Activated naive CD4-positive, alpha-beta T cell treated with anti-CD3 and anti-CD28 coated beads, Interleukin-2, amount 10 ng/mL, durations not matched to agents 7 days and 5 days (primary cell): Measurements from ENCODE around the gene NLGN1.
"Not testable (repeated sequence)": the region's sequence is repeated elsewhere in the genome, so short reads cannot be mapped to it uniquely, and the experiment has no call there.

Experiments used
- CTCF ChIA-PET: fragments of 350-600 bp; sonication (Branson Sonifier 250); formaldehyde crosslinking; loops from one replicate; lab custom pipeline; 2021; ENCODE audit warnings: antibody characterized with exemption; lab: Charles Lee
- DNase-seq: peaks from one replicate; pipeline ENCODE4 v3.0.0-alpha.2; 2020
- H3K27ac Mint-ChIP-seq: one replicate; pipeline ENCODE4 v1.8.0; 2021; ENCODE audit warnings: mild to moderate bottlenecking, moderate library complexity, mixed read lengths
- H3K27me3 Mint-ChIP-seq: one replicate; pipeline ENCODE4 v1.8.0; 2021; ENCODE audit warnings: mild to moderate bottlenecking, mixed read lengths
- H3K36me3 Mint-ChIP-seq: one replicate; pipeline ENCODE4 v1.8.0; 2021; ENCODE audit warnings: mixed read lengths
- H3K4me1 Mint-ChIP-seq: one replicate; pipeline ENCODE4 v1.8.0; 2021; ENCODE audit warnings: mixed read lengths
- H3K4me3 Mint-ChIP-seq: one replicate; pipeline ENCODE4 v1.8.0; 2021; ENCODE audit warnings: mild to moderate bottlenecking, moderate library complexity, mixed read lengths
- H3K9me3 Mint-ChIP-seq: one replicate; pipeline ENCODE4 v1.8.0; 2021; ENCODE audit warnings: mixed read lengths

Gene NLGN1

DNA sequence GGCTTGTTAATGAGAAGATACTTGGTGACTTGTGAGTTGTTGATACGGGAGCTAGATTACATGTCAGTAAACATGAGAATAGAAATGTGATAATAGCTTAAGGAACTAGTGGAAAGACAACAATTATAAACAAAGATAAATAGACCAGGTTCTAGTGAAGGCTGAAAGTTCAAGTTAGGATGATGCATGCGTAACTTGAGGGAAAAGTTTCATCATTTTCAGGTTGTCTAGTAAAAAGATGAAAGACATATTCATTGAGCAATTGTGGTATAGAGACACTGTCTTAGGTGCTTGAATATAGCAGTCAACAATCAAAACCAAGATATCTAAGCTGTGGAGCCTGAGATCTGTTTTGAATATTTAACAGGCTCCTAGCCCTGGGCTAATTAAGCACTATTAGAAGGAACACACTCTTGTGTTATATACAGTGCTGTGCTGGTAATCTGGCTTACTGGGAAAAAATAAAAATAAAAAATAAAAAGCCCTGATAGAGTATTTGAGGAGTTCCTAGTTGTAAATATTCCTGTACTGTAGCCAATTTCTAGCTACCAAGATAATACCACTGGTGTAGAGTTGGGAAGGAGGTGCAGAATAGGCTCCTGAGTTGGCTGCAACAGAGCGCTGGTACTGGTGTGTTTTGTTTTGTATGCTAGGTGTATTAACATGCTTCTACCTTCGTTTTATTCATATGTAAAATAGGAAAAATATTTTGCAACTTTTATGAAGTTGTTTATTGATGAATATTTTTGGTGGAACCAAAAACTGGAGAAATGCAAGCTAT lies 68.5 kb downstream of the NLGN1 start:
- CTCF ChIA-PET, result no interaction called here
- Mint-ChIP-seq H3K36me3 (no peaks in the 10 kb centered on the region), H3K4me1 (no peaks in the 10 kb centered on the region), H3K27ac (no peak overlapping the region), H3K4me3 (no peak overlapping the region), H3K27me3 (no peaks in the 10 kb centered on the region), H3K9me3 (no peaks in the 10 kb centered on the region)
- DNase-seq, result no peak

- CTCF ChIA-PET, result no interaction called here
- Mint-ChIP-seq H3K4me3 (no peak overlapping the region), H3K9me3 (no peaks in the 10 kb centered on the region), H3K27ac (no peak overlapping the region), H3K4me1 (no peaks in the 10 kb centered on the region), H3K36me3 (no peaks in the 10 kb centered on the region), H3K27me3 (no peaks in the 10 kb centered on the region)
- DNase-seq, result no peak
These were observed 70.0 kb downstream of the NLGN1 start for GRCh38 chr3:173467501-173467900.

DNA sequence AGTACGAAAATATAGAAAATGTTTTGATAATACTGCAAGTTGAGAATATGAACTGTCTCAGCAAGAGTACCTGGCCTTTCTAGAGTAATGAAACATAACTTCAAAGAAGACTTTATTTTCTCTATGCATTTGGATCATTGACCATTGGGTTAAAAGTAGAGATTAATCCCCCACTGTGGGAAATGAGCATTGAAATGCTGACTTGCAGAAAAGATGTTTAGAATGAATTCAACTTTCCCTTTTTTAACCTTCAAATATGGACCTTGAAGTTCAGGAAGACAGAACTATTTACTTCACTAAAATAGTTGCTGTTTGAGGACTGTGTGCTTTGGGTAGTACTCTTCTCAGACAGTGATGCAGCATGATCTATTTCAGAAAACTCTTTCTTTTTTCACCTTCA lies 75.7 kb downstream of the NLGN1 start:
- H3K9me3 Mint-ChIP-seq, result peaks cover 12% of the 10 kb centered on the region
- no peak overlapping the region for H3K27ac Mint-ChIP-seq
- no peak overlapping the region for H3K4me3 Mint-ChIP-seq
- no peaks in the 10 kb centered on the region for H3K27me3 Mint-ChIP-seq
- DNase-seq, result no peak
- H3K4me1 Mint-ChIP-seq, result no peaks in the 10 kb centered on the region
- H3K36me3 Mint-ChIP-seq, result no peaks in the 10 kb centered on the region
- CTCF ChIA-PET, result no interaction called here

DNA sequence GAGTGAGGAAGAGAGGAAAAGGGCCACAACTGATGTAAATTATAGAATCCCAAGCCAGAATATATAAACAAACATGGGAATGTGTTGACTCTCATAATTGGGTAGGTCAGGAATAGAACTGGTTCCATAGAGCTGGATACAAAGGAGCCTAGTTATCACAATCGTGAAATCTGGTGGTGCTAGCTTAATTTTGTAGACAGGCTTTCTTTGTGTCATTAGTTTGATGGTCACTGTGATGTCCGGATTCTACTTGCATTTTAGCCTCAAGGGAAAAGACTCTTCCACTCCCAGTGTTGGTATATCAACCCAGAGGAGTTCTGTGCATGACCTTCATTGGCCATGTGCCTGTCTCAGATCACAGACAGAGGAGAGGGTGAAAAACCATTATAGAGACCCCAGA lies 81.8 kb downstream of the NLGN1 start:
- Mint-ChIP-seq H3K4me1 (no peaks in the 10 kb centered on the region), H3K27ac (no peak overlapping the region), H3K4me3 (no peak overlapping the region), H3K36me3 (no peaks in the 10 kb centered on the region), H3K27me3 (no peaks in the 10 kb centered on the region), H3K9me3 (peaks cover 11% of the 10 kb centered on the region)
- CTCF ChIA-PET, result no interaction called here
- no peak for DNase-seq

GRCh38 chr3:173501931-173502489 lies 104.5 kb downstream of the NLGN1 start:
- Mint-ChIP-seq H3K27me3 (no peaks in the 10 kb centered on the region), H3K4me3 (no peak overlapping the region), H3K27ac (no peak overlapping the region), H3K4me1 (no peaks in the 10 kb centered on the region), H3K36me3 (no peaks in the 10 kb centered on the region), H3K9me3 (no peaks in the 10 kb centered on the region)
- DNase-seq, result no peak
- CTCF ChIA-PET, result no interaction called here

DNA sequence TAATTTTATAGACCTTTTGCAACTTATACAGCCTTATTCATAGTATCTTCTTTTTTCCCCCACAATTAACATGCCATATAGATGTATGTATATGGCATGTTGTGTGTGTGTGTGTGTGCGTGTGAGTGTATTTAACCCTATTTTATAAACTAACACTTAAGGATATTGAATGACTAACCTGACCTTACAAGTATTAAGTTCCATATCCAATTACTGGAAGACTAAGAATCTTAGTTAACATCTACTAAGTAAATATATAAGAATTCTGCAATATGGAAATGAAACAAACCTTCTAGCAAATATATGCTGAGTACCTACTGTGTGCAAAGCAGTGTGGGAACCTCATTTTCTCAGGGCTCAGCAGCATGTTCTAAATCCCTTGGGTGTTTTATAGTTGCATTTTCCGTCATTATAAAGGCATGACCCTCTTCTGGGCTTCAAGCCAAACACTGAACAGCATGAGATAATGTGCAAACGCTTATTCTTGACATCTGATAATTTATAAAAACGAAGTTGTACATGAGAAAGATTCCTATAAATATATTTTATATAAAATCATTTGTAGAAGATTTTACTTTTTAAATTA lies 105.5 kb downstream of the NLGN1 start:
- no peaks in the 10 kb centered on the region for H3K9me3 Mint-ChIP-seq
- H3K27me3 Mint-ChIP-seq, result no peaks in the 10 kb centered on the region
- H3K4me1 Mint-ChIP-seq, result no peaks in the 10 kb centered on the region
- CTCF ChIA-PET, result no interaction called here
- no peak overlapping the region for H3K4me3 Mint-ChIP-seq
- no peaks in the 10 kb centered on the region for H3K36me3 Mint-ChIP-seq
- no peak for DNase-seq
- no peak overlapping the region for H3K27ac Mint-ChIP-seq

- Mint-ChIP-seq H3K36me3 (no peaks in the 10 kb centered on the region), H3K4me1 (no peaks in the 10 kb centered on the region), H3K9me3 (no peaks in the 10 kb centered on the region), H3K27me3 (no peaks in the 10 kb centered on the region), H3K4me3 (no peak overlapping the region), H3K27ac (no peak overlapping the region)
- no peak for DNase-seq
- CTCF ChIA-PET, result no interaction called here
These were observed 113.0 kb downstream of the NLGN1 start for GRCh38 chr3:173510565-173510964.

DNA sequence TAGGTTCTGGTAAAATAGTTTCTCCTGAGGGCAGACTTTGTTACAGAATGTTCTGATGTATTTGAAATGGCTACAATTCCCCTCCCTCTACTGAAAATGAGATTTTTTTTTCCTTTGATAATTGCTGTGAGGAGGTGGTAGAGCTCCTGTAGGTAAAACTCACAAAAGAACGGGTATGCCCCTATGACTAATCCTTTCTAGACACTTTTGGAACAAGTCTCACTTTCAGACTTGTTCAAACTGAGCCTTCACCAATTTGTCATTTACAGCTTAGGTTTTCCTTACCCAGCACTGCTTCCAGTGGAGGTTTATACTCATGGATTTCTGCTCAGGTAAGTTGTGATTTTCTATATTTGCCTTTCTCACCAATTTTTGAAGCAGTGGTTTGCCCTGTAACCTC lies 115.6 kb downstream of the NLGN1 start:
- Mint-ChIP-seq H3K9me3 (no peaks in the 10 kb centered on the region), H3K4me1 (no peaks in the 10 kb centered on the region), H3K36me3 (no peaks in the 10 kb centered on the region), H3K27me3 (no peaks in the 10 kb centered on the region), H3K27ac (no peak overlapping the region), H3K4me3 (no peak overlapping the region)
- no peak for DNase-seq
- CTCF ChIA-PET, result no interaction called here

GRCh38 chr3:173529062-173529711 lies 131.6 kb downstream of the NLGN1 start:
- CTCF ChIA-PET, result no interaction called here
- peaks cover 20% of the 10 kb centered on the region for H3K9me3 Mint-ChIP-seq
- H3K4me1 Mint-ChIP-seq, result no peaks in the 10 kb centered on the region
- no peaks in the 10 kb centered on the region for H3K36me3 Mint-ChIP-seq
- DNase-seq, result no peak
- no peak overlapping the region for H3K27ac Mint-ChIP-seq
- H3K4me3 Mint-ChIP-seq, result no peak overlapping the region
- H3K27me3 Mint-ChIP-seq, result no peaks in the 10 kb centered on the region

- DNase-seq, result no peak
- H3K4me1 Mint-ChIP-seq, result no peaks in the 10 kb centered on the region
- no peak overlapping the region for H3K27ac Mint-ChIP-seq
- H3K4me3 Mint-ChIP-seq, result no peak overlapping the region
- H3K36me3 Mint-ChIP-seq, result no peaks in the 10 kb centered on the region
- no peaks in the 10 kb centered on the region for H3K27me3 Mint-ChIP-seq
- H3K9me3 Mint-ChIP-seq, result peaks cover 10% of the 10 kb centered on the region
- CTCF ChIA-PET, result no interaction called here
These were observed 134.1 kb downstream of the NLGN1 start for GRCh38 chr3:173531602-173532001.

GRCh38 chr3:173538410-173538809 lies 140.9 kb downstream of the NLGN1 start:
- Mint-ChIP-seq H3K36me3 (no peaks in the 10 kb centered on the region), H3K27me3 (no peaks in the 10 kb centered on the region), H3K27ac (no peak overlapping the region), H3K4me3 (no peak overlapping the region), H3K9me3 (no peaks in the 10 kb centered on the region), H3K4me1 (no peaks in the 10 kb centered on the region)
- CTCF ChIA-PET, result no interaction called here
- DNase-seq, result no peak

- DNase-seq, H3K9me3 Mint-ChIP-seq, H3K27ac Mint-ChIP-seq, H3K36me3 Mint-ChIP-seq, H3K4me3 Mint-ChIP-seq, H3K4me1 Mint-ChIP-seq, H3K27me3 Mint-ChIP-seq, CTCF ChIA-PET: not testable (repeated sequence)
These were observed 148.0 kb downstream of the NLGN1 start for GRCh38 chr3:173545590-173545989.

GRCh38 chr3:173547070-173547469 lies 149.5 kb downstream of the NLGN1 start:
- CTCF ChIA-PET, result no interaction called here
- no peaks in the 10 kb centered on the region for H3K9me3 Mint-ChIP-seq

DNA sequence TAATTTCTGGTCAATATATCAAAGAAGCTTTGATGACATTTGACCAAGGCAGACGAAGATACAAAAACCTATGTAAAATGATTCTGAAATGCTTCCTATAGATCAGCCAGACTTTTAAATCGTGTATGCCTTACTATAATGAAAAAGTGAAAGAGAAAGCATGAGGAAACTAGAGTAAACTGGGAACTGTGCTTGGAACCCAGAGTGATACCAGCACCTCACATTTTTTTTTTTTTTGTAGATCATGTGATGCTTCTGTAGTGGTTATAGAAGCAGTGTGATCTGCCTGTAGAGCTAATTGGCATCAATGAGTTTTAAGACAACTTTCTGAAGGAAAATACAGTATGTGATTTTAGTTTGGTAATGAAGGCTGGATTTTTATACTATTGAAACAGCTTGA lies 150.7 kb downstream of the NLGN1 start:
- DNase-seq, result no peak
- CTCF ChIA-PET, result no interaction called here
- Mint-ChIP-seq H3K4me1 (no peaks in the 10 kb centered on the region), H3K4me3 (no peak overlapping the region), H3K27ac (no peak overlapping the region), H3K27me3 (no peaks in the 10 kb centered on the region), H3K9me3 (no peaks in the 10 kb centered on the region), H3K36me3 (no peaks in the 10 kb centered on the region)

More at GRCh38 chr3:173547070-173547469, 149.5 kb downstream of the NLGN1 start:
- Mint-ChIP-seq H3K36me3 (no peaks in the 10 kb centered on the region), H3K4me3 (no peak overlapping the region), H3K27ac (no peak overlapping the region), H3K27me3 (no peaks in the 10 kb centered on the region), H3K4me1 (no peaks in the 10 kb centered on the region)
- no peak for DNase-seq

- H3K4me3 Mint-ChIP-seq, result no peak overlapping the region
- DNase-seq, result no peak
- no peaks in the 10 kb centered on the region for H3K4me1 Mint-ChIP-seq
- H3K9me3 Mint-ChIP-seq, result no peaks in the 10 kb centered on the region
- CTCF ChIA-PET, result no interaction called here
- no peaks in the 10 kb centered on the region for H3K36me3 Mint-ChIP-seq
- H3K27ac Mint-ChIP-seq, result no peak overlapping the region
- H3K27me3 Mint-ChIP-seq, result no peaks in the 10 kb centered on the region
These were observed 155.0 kb downstream of the NLGN1 start for GRCh38 chr3:173552526-173552925.
